GM23338 (cell line): ENCODE data around the gene CDKAL1. TPM values are rescaled to one million over a fixed set of nuclear protein-coding genes. Genes with fewer than 3 reads are reported as not detected.
A peak's percentile ranks its signal among the peaks of the same experiment; 100 is the strongest.

Experiments
- ATAC-seq: fragments of 200-7000 bp; cut with Tn5 transposase; 3 replicates; pipeline ENCODE4 v1.9.1; 2020
- DNase-seq: peaks from one replicate; pipeline ENCODE4 v3.0.0-alpha.2; 2015; ENCODE audit warnings: low spot score
- H2AFZ ChIP-seq: fragments of 200-600 bp; sonication (generic); 2 replicates; pipeline ENCODE4 v1.8.0; 2016; ENCODE audit warnings: antibody characterized with exemption, mild to moderate bottlenecking, moderate library complexity
- H3F3A ChIP-seq: fragments of 200-600 bp; sonication (generic); replicated peaks from 2 replicates; pipeline ENCODE4 v1.8.0; 2017; ENCODE audit warnings: antibody characterized with exemption, mixed run types, low read depth
- H3K27ac ChIP-seq: fragments of 200-600 bp; sonication (generic); 2 replicates; pipeline ENCODE4 v1.6.1; 2016; ENCODE audit warnings: low read depth
- H3K27me3 ChIP-seq: fragments of 200-600 bp; sonication (generic); 2 replicates; pipeline ENCODE4 v1.8.0; 2016; ENCODE audit warnings: mild to moderate bottlenecking, mixed run types, moderate library complexity; ENCODE audit not compliant: insufficient read depth
- H3K36me3 ChIP-seq: fragments of 200-600 bp; sonication (generic); 2 replicates; pipeline ENCODE4 v1.8.0; 2016; ENCODE audit warnings: mild to moderate bottlenecking; ENCODE audit not compliant: insufficient read depth
- H3K4me1 ChIP-seq: fragments of 200-600 bp; sonication (generic); 2 replicates; pipeline ENCODE4 v1.8.0; 2016; ENCODE audit warnings: mild to moderate bottlenecking, moderate library complexity; ENCODE audit not compliant: insufficient read depth
- H3K4me2 ChIP-seq: fragments of 200-600 bp; sonication (generic); 2 replicates; pipeline ENCODE4 v1.7.1; 2017; ENCODE audit warnings: mixed run types
- H3K4me3 ChIP-seq: fragments of 200-600 bp; sonication (generic); 2 replicates; pipeline ENCODE4 v1.6.1; 2016; ENCODE audit warnings: mixed run types
- H3K79me2 ChIP-seq: fragments of 200-600 bp; sonication (generic); replicated peaks from 2 replicates; pipeline ENCODE4 v1.8.0; 2017; ENCODE audit warnings: mild to moderate bottlenecking; ENCODE audit not compliant: insufficient read depth
- H3K9me2 ChIP-seq: fragments of 200-600 bp; sonication (generic); 2 replicates; pipeline ENCODE4 v1.8.0; 2017; ENCODE audit not compliant: insufficient read depth
- H4K20me1 ChIP-seq: fragments of 200-600 bp; sonication (generic); replicated peaks from 2 replicates; pipeline ENCODE4 v1.8.0; 2017; ENCODE audit warnings: mild to moderate bottlenecking; ENCODE audit not compliant: insufficient read depth
- H3K27ac Mint-ChIP-seq: 2 replicates; pipeline ENCODE4 v1.8.0; 2020; ENCODE audit warnings: inconsistent platforms, mild to moderate bottlenecking, moderate library complexity, mixed read lengths
- H3K27me3 Mint-ChIP-seq: 3 replicates; pipeline ENCODE4 v1.8.0; 2022; ENCODE audit warnings: low read depth, mild to moderate bottlenecking, moderate library complexity, mixed read lengths, inconsistent platforms; ENCODE audit not compliant: insufficient read depth, poor library complexity
- H3K36me3 Mint-ChIP-seq: 3 replicates; pipeline ENCODE4 v1.8.0; 2021; ENCODE audit warnings: low read depth, mild to moderate bottlenecking, inconsistent platforms, moderate library complexity, mixed read lengths
- H3K4me1 Mint-ChIP-seq: 3 replicates; pipeline ENCODE4 v1.8.0; 2020; ENCODE audit warnings: mild to moderate bottlenecking, inconsistent platforms, mixed read lengths
- H3K4me3 Mint-ChIP-seq: 3 replicates; pipeline ENCODE4 v1.8.0; 2021; ENCODE audit warnings: moderate library complexity, mild to moderate bottlenecking, inconsistent platforms, mixed read lengths
- H3K9me3 Mint-ChIP-seq: 3 replicates; pipeline ENCODE4 v1.8.0; 2020; ENCODE audit warnings: moderate library complexity, mild to moderate bottlenecking, inconsistent platforms, mixed read lengths
- CREB1 ChIP-seq: fragments of 250-450 bp; sonication (Bioruptor Pico); IDR thresholded peaks from 2 replicates; pipeline ENCODE4 v1.5.0; 2020; ENCODE audit warnings: low read depth, mild to moderate bottlenecking, moderate library complexity
- EZH2phosphoT487 ChIP-seq: fragments of 200-600 bp; sonication (generic); IDR thresholded peaks from one replicate; pipeline ENCODE4 v1.8.1; 2018; ENCODE audit warnings: antibody characterized with exemption; ENCODE audit not compliant: unreplicated experiment
- JUNB ChIP-seq: IDR thresholded peaks from one replicate; pipeline ENCODE4 v1.6.1; 2016; ENCODE audit warnings: antibody characterized with exemption; ENCODE audit not compliant: unreplicated experiment
- POLR2AphosphoS5 ChIP-seq: IDR thresholded peaks from 2 replicates; pipeline ENCODE4 v1.6.1; 2016; ENCODE audit warnings: antibody characterized with exemption, low read depth
- STAT1 ChIP-seq: IDR thresholded peaks from one replicate; pipeline ENCODE4 v1.6.1; 2016; ENCODE audit warnings: antibody characterized with exemption; ENCODE audit not compliant: unreplicated experiment
- ZNF114 ChIP-seq: fragments of 250-450 bp; sonication (Bioruptor Pico); IDR thresholded peaks from 2 replicates; pipeline ENCODE4 v1.5.0; 2020; ENCODE audit warnings: mild to moderate bottlenecking, moderate library complexity
- polyA plus RNA-seq: library from polyadenylated mRNA; unstranded; fragments of >200 nt; fragmentation: Nextera tagmentation; extraction: Ambion mirVana; gene quantifications from 2 replicates; pipeline ENCODE4 v1.2.1, GENCODE V29; 2016
- total RNA-seq: library from RNA; depleted of rRNA; stranded (reverse); fragments of >200 nt; shearing (Covaris generic); gene quantifications from 2 replicates; pipeline ENCODE4 v1.2.3, GENCODE V29; 2014
- TF ChIP-seq, protein P1 (sequence below), 2 experiments: fragments of 200-600 bp in 1 of 2; sonication (generic) in 1 of 2; conservative IDR thresholded peaks; 2 replicates each; pipeline versions ENCODE4 v1.5.1 to v1.6.1; 2016 to 2017; ENCODE audit warnings: antibody characterized with exemption in 2 of 2, low read depth in 2 of 2, mild to moderate bottlenecking in 2 of 2, moderate library complexity in 1 of 2
- TF ChIP-seq, protein P2 (sequence below): fragments of 250-450 bp; sonication (Bioruptor Pico); IDR thresholded peaks from 2 replicates; pipeline ENCODE4 v1.5.0; 2020; ENCODE audit warnings: mild to moderate bottlenecking, moderate library complexity

The CDKAL1 gene
- total and polyA plus RNA-seq, 2 experiments from 2014 or later: 17.8 to 35.0 TPM

DNA sequence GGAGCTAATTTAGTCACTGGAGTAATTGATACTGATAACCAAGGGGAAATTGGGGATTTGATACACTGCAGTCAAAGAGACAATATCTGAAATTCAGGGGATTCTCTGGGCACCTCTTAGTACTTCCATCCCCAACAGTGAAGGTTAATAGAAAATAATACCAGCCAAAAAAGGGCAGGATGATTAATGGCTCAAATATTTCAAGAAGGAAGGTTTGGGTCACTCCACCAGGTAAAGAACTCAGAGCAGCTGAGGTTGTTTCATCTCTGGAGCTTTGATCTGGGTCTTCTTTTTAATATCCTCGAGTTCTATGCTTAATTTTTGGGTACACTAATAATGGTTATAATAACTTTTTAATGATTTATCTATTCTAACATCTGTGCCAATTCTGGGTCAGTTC is 70.8 kb downstream of the CDKAL1 start:
- Mint-ChIP-seq H3K27ac (no peak overlapping the region), H3K36me3 (peaks cover 5% of the 10 kb centered on the region), H3K4me3 (no peak overlapping the region), H3K4me1 (peaks cover 14% of the 10 kb centered on the region; the same call in 2 of the 3 replicates), H3K9me3 (peaks cover 4% of the 10 kb centered on the region; the same call in 1 of the 3 replicates), H3K27me3 (peaks cover 2% of the 10 kb centered on the region)
- no peak overlapping the region for H3K4me2 ChIP-seq
- DNase-seq (no peak), ATAC-seq (no peak)
- H4K20me1 ChIP-seq: no peaks in the 10 kb centered on the region
- H3K27ac ChIP-seq: no peak overlapping the region
- H3K79me2 ChIP-seq: peaks cover 11% of the 10 kb centered on the region; the same call in 1 of the 2 replicates
- H3F3A ChIP-seq: no peaks in the 10 kb centered on the region
- H3K4me3 ChIP-seq: no peak overlapping the region
- TF ChIP-seq, protein P1, sequence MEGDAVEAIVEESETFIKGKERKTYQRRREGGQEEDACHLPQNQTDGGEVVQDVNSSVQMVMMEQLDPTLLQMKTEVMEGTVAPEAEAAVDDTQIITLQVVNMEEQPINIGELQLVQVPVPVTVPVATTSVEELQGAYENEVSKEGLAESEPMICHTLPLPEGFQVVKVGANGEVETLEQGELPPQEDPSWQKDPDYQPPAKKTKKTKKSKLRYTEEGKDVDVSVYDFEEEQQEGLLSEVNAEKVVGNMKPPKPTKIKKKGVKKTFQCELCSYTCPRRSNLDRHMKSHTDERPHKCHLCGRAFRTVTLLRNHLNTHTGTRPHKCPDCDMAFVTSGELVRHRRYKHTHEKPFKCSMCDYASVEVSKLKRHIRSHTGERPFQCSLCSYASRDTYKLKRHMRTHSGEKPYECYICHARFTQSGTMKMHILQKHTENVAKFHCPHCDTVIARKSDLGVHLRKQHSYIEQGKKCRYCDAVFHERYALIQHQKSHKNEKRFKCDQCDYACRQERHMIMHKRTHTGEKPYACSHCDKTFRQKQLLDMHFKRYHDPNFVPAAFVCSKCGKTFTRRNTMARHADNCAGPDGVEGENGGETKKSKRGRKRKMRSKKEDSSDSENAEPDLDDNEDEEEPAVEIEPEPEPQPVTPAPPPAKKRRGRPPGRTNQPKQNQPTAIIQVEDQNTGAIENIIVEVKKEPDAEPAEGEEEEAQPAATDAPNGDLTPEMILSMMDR (conservative IDR thresholded peaks at IDR 0.05; ENCODE audit: low read depth in 2 of 2): no peak
- TF ChIP-seq POLR2AphosphoS5 (no peak), CREB1 (CRISPR knock-in tag) (no peak), STAT1 (no peak), ZNF114 (CRISPR knock-in tag) (no peak), EZH2phosphoT487 (no peak), JUNB (no peak)
- H2AFZ ChIP-seq: no peak overlapping the region
- H3K27me3 ChIP-seq: no peaks in the 10 kb centered on the region
- H3K9me2 ChIP-seq: no peaks in the 10 kb centered on the region
- no peaks in the 10 kb centered on the region for H3K4me1 ChIP-seq
- H3K36me3 ChIP-seq: no peaks in the 10 kb centered on the region

GRCh38 chr6:20605581-20605980 is 71.3 kb downstream of the CDKAL1 start:
- H4K20me1 ChIP-seq: no peaks in the 10 kb centered on the region
- no peak overlapping the region for H3K27ac ChIP-seq
- no peak overlapping the region for H3K4me2 ChIP-seq
- H3K36me3 Mint-ChIP-seq: peaks cover 10% of the 10 kb centered on the region
- no peaks in the 10 kb centered on the region for H3F3A ChIP-seq
- no peak overlapping the region for H2AFZ ChIP-seq
- ATAC-seq: no peak
- H3K27me3 ChIP-seq: no peaks in the 10 kb centered on the region
- H3K4me1 ChIP-seq: no peaks in the 10 kb centered on the region
- no peaks in the 10 kb centered on the region for H3K9me2 ChIP-seq
- no peaks in the 10 kb centered on the region for H3K36me3 ChIP-seq
- H3K4me3 Mint-ChIP-seq: no peak overlapping the region
- H3K27me3 Mint-ChIP-seq: peaks cover 2% of the 10 kb centered on the region
- DNase-seq: no peak
- H3K9me3 Mint-ChIP-seq: peaks cover 9% of the 10 kb centered on the region; the same call in 1 of the 3 replicates
- no peak for TF ChIP-seq JUNB
- no peak overlapping the region for H3K27ac Mint-ChIP-seq
- peaks cover 11% of the 10 kb centered on the region; the same call in 1 of the 2 replicates for H3K79me2 ChIP-seq
- peaks cover 14% of the 10 kb centered on the region; the same call in 2 of the 3 replicates for H3K4me1 Mint-ChIP-seq
- no peak overlapping the region for H3K4me3 ChIP-seq

DNA sequence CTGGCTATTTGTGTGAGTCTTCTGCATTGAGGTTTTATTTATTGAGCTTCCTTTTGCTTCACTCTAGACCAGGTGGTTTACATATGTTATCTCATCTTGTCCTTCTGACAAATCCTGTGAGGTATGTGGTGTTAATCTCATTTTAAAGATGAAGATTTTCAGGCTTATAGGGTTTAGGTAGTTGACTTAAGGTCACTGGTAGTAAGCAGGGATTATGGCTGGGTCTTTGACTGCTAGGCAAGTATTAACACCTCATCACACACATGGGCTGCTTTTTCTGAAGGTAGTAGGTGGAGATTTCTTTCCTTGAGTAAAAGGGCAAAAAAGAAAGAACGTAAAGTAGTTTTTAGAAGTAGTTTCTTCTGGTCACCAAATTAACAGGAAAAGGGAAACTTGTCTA is 72.6 kb downstream of the CDKAL1 start:
- Mint-ChIP-seq H3K36me3 (peaks cover 12% of the 10 kb centered on the region), H3K27me3 (no peaks in the 10 kb centered on the region), H3K4me1 (peaks cover 17% of the 10 kb centered on the region), H3K4me3 (no peak overlapping the region), H3K9me3 (peaks cover 11% of the 10 kb centered on the region; the same call in 1 of the 3 replicates), H3K27ac (peak overlapping the region; percentile 24; the same call in 1 of the 2 replicates)
- peak overlapping the region; percentile 50; the same call in 1 of the 2 replicates for H3K27ac ChIP-seq
- no peaks in the 10 kb centered on the region for H3K4me1 ChIP-seq
- no peaks in the 10 kb centered on the region for H3K9me2 ChIP-seq
- ATAC-seq (no peak), DNase-seq (no peak)
- no peaks in the 10 kb centered on the region for H3F3A ChIP-seq
- no peak overlapping the region for H2AFZ ChIP-seq
- no peak overlapping the region for H3K4me2 ChIP-seq
- H3K4me3 ChIP-seq: no peak overlapping the region
- no peaks in the 10 kb centered on the region for H3K36me3 ChIP-seq
- peaks cover 7% of the 10 kb centered on the region; the same call in 1 of the 2 replicates for H3K79me2 ChIP-seq
- no peaks in the 10 kb centered on the region for H3K27me3 ChIP-seq
- no peaks in the 10 kb centered on the region for H4K20me1 ChIP-seq
- TF ChIP-seq, protein P2, sequence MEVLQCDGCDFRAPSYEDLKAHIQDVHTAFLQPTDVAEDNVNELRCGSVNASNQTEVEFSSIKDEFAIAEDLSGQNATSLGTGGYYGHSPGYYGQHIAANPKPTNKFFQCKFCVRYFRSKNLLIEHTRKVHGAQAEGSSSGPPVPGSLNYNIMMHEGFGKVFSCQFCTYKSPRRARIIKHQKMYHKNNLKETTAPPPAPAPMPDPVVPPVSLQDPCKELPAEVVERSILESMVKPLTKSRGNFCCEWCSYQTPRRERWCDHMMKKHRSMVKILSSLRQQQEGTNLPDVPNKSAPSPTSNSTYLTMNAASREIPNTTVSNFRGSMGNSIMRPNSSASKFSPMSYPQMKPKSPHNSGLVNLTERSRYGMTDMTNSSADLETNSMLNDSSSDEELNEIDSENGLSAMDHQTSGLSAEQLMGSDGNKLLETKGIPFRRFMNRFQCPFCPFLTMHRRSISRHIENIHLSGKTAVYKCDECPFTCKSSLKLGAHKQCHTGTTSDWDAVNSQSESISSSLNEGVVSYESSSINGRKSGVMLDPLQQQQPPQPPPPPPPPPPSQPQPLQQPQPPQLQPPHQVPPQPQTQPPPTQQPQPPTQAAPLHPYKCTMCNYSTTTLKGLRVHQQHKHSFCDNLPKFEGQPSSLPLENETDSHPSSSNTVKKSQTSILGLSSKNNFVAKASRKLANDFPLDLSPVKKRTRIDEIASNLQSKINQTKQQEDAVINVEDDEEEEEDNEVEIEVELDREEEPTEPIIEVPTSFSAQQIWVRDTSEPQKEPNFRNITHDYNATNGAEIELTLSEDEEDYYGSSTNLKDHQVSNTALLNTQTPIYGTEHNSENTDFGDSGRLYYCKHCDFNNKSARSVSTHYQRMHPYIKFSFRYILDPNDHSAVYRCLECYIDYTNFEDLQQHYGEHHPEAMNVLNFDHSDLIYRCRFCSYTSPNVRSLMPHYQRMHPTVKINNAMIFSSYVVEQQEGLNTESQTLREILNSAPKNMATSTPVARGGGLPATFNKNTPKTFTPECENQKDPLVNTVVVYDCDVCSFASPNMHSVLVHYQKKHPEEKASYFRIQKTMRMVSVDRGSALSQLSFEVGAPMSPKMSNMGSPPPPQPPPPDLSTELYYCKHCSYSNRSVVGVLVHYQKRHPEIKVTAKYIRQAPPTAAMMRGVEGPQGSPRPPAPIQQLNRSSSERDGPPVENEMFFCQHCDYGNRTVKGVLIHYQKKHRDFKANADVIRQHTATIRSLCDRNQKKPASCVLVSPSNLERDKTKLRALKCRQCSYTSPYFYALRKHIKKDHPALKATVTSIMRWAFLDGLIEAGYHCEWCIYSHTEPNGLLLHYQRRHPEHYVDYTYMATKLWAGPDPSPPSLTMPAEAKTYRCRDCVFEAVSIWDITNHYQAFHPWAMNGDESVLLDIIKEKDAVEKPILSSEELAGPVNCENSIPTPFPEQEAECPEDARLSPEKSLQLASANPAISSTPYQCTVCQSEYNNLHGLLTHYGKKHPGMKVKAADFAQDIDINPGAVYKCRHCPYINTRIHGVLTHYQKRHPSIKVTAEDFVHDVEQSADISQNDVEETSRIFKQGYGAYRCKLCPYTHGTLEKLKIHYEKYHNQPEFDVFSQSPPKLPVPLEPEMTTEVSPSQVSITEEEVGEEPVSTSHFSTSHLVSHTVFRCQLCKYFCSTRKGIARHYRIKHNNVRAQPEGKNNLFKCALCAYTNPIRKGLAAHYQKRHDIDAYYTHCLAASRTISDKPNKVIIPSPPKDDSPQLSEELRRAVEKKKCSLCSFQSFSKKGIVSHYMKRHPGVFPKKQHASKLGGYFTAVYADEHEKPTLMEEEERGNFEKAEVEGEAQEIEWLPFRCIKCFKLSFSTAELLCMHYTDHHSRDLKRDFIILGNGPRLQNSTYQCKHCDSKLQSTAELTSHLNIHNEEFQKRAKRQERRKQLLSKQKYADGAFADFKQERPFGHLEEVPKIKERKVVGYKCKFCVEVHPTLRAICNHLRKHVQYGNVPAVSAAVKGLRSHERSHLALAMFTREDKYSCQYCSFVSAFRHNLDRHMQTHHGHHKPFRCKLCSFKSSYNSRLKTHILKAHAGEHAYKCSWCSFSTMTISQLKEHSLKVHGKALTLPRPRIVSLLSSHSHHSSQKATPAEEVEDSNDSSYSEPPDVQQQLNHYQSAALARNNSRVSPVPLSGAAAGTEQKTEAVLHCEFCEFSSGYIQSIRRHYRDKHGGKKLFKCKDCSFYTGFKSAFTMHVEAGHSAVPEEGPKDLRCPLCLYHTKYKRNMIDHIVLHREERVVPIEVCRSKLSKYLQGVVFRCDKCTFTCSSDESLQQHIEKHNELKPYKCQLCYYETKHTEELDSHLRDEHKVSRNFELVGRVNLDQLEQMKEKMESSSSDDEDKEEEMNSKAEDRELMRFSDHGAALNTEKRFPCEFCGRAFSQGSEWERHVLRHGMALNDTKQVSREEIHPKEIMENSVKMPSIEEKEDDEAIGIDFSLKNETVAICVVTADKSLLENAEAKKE (CRISPR knock-in tag): no peak
- TF ChIP-seq POLR2AphosphoS5: no peak
- TF ChIP-seq STAT1: no peak
